HepG2 (cell line): ENCODE measurements around the gene TTC1. TPM values are rescaled to one million over a fixed set of nuclear protein-coding genes. Genes with fewer than 3 reads are reported as not detected.
A peak's percentile ranks its signal among the peaks of the same experiment; 100 is the strongest.

Experiments
- CREB3 ChIP-seq: sonication (generic); formaldehyde crosslinking; IDR thresholded peaks from 2 replicates; pipeline ENCODE4 v1.5.0; 2020; ENCODE audit warnings: missing genetic modification reagents
- DBP ChIP-seq: sonication (generic); formaldehyde crosslinking; IDR thresholded peaks from 2 replicates; pipeline ENCODE4 v1.4.0; 2020; ENCODE audit warnings: missing genetic modification reagents; ENCODE audit errors: not compliant biosample characterization
- FOXC1 ChIP-seq: sonication (generic); formaldehyde crosslinking; IDR thresholded peaks from 2 replicates; pipeline ENCODE4 v1.8.0; 2022; ENCODE audit warnings: mild to moderate bottlenecking, missing genetic modification reagents, borderline replicate concordance
- GABPB1 ChIP-seq: IDR thresholded peaks from 2 replicates; pipeline ENCODE4 v1.6.1; 2016; ENCODE audit warnings: mild to moderate bottlenecking, missing genetic modification reagents, moderate library complexity, missing compliant biosample characterization
- GATAD1 ChIP-seq: IDR thresholded peaks from 2 replicates; pipeline ENCODE4 v1.6.1; 2016; ENCODE audit warnings: missing genetic modification reagents, missing compliant biosample characterization
- HMG20A ChIP-seq: IDR thresholded peaks from 2 replicates; pipeline ENCODE4 v1.6.1; 2016; ENCODE audit warnings: borderline replicate concordance
- KIAA2018 ChIP-seq: sonication (generic); formaldehyde crosslinking; IDR thresholded peaks from 2 replicates; pipeline ENCODE4 v1.5.0; 2020; ENCODE audit warnings: mild to moderate bottlenecking, missing genetic modification reagents, borderline replicate concordance
- NCOA5 ChIP-seq: sonication (generic); formaldehyde crosslinking; IDR thresholded peaks from 2 replicates; pipeline ENCODE4 v1.4.0; 2020; ENCODE audit warnings: missing genetic modification reagents
- SMAD9 ChIP-seq: sonication (generic); formaldehyde crosslinking; IDR thresholded peaks from 2 replicates; pipeline ENCODE4 v1.5.1; 2020; ENCODE audit warnings: mild to moderate bottlenecking, missing genetic modification reagents
- YEATS4 ChIP-seq: sonication (generic); formaldehyde crosslinking; IDR thresholded peaks from 2 replicates; pipeline ENCODE4 v1.4.0; 2020; ENCODE audit warnings: missing genetic modification reagents, borderline replicate concordance
- ZBTB10 ChIP-seq: sonication (generic); formaldehyde crosslinking; IDR thresholded peaks from 2 replicates; pipeline ENCODE4 v1.4.0; 2020; ENCODE audit warnings: missing genetic modification reagents, borderline replicate concordance
- ZNF143 ChIP-seq: sonication (generic); formaldehyde crosslinking; IDR thresholded peaks from 2 replicates; pipeline ENCODE4 v1.4.0; 2020; ENCODE audit warnings: missing genetic modification reagents
- ZNF274 ChIP-seq: sonication (generic); formaldehyde crosslinking; IDR thresholded peaks from 2 replicates; pipeline ENCODE4 v1.5.1; 2020; ENCODE audit warnings: mild to moderate bottlenecking, missing genetic modification reagents
- ZNF383 ChIP-seq: sonication (generic); formaldehyde crosslinking; IDR thresholded peaks from 2 replicates; pipeline ENCODE4 v1.4.0; 2020; ENCODE audit warnings: missing genetic modification reagents, mild to moderate bottlenecking, borderline replicate concordance
- ZNF451 ChIP-seq: sonication (generic); formaldehyde crosslinking; IDR thresholded peaks from 2 replicates; pipeline ENCODE4 v1.5.0; 2020; ENCODE audit warnings: mild to moderate bottlenecking, missing genetic modification reagents
- ZNF564 ChIP-seq: sonication (generic); formaldehyde crosslinking; IDR thresholded peaks from 2 replicates; pipeline ENCODE4 v1.8.1; 2023; ENCODE audit warnings: mild to moderate bottlenecking, missing genetic modification reagents
- ZNF891 ChIP-seq: sonication (generic); formaldehyde crosslinking; IDR thresholded peaks from 2 replicates; pipeline ENCODE4 v1.5.0; 2020; ENCODE audit warnings: mild to moderate bottlenecking, missing genetic modification reagents
- ZSCAN22 ChIP-seq: sonication (generic); formaldehyde crosslinking; IDR thresholded peaks from 2 replicates; pipeline ENCODE4 v1.4.0; 2020; ENCODE audit warnings: mild to moderate bottlenecking, missing genetic modification reagents
- polyA plus RNA-seq, 8 experiments: library from polyadenylated mRNA; depleted of rRNA in 3 of 8; stranded (reverse) in 7 of 8; unstranded in 1 of 8; fragments of >200 nt; fragmentation: Illumina TruSeq in 4 of 8; extraction: Trizol in 4 of 8; gene quantifications; 2 replicates each; pipeline versions ENCODE4 v1.2.1 to v1.2.3, GENCODE V29; 2011 to 2016; ENCODE audit warnings: low read depth in 4 of 8, missing spikeins in 1 of 8, mixed read lengths in 1 of 8; ENCODE audit not compliant: insufficient read depth in 1 of 8
- total RNA-seq, 5 experiments: library from RNA; depleted of rRNA; stranded (reverse); fragments of >200 nt; fragmentation: Illumina TruSeq; extraction: Trizol; gene quantifications; 2 replicates each; pipeline ENCODE4 v1.2.3, GENCODE V29; 2016; ENCODE audit warnings: low read depth in 1 of 5

Gene TTC1
- total and polyA plus RNA-seq, 2 of the 13 experiments (the other 11 are each of a cell fraction or from before 2014, with no cell fraction given), result 16.1 to 72.1 TPM

- TF ChIP-seq KIAA2018 (no peak), SMAD9 (CRISPR knock-in tag) (no peak), ZNF564 (CRISPR knock-in tag) (no peak), CREB3 (CRISPR knock-in tag) (no peak), ZNF451 (no peak), ZNF143 (CRISPR knock-in tag) (no peak), YEATS4 (CRISPR knock-in tag) (no peak), NCOA5 (CRISPR knock-in tag) (no peak), ZNF891 (CRISPR knock-in tag) (no peak), ZNF383 (CRISPR knock-in tag) (no peak), ZSCAN22 (CRISPR knock-in tag) (no peak), DBP (no peak), GABPB1 (CRISPR knock-in tag) (peak; percentile 36; the same call in 1 of the 2 replicates), FOXC1 (CRISPR knock-in tag) (no peak), ZNF274 (CRISPR knock-in tag) (0 out of 2 replicates have a peak, but pooled peaks have one; percentile 51), HMG20A (no peak), GATAD1 (CRISPR knock-in tag) (0 out of 2 replicates have a peak, but pooled peaks have one; percentile 21), ZBTB10 (CRISPR knock-in tag) (no peak)
Measured at GRCh38 chr5:159987031-159987674, 21.8 kb upstream of the TTC1 start (continued).
